ENCODE data around the gene SEC16A.
"Not testable (repeated sequence)": the region's sequence is repeated elsewhere in the genome, so short reads cannot be mapped to it uniquely, and the experiment has no call there.

SEC16A gene

DNA sequence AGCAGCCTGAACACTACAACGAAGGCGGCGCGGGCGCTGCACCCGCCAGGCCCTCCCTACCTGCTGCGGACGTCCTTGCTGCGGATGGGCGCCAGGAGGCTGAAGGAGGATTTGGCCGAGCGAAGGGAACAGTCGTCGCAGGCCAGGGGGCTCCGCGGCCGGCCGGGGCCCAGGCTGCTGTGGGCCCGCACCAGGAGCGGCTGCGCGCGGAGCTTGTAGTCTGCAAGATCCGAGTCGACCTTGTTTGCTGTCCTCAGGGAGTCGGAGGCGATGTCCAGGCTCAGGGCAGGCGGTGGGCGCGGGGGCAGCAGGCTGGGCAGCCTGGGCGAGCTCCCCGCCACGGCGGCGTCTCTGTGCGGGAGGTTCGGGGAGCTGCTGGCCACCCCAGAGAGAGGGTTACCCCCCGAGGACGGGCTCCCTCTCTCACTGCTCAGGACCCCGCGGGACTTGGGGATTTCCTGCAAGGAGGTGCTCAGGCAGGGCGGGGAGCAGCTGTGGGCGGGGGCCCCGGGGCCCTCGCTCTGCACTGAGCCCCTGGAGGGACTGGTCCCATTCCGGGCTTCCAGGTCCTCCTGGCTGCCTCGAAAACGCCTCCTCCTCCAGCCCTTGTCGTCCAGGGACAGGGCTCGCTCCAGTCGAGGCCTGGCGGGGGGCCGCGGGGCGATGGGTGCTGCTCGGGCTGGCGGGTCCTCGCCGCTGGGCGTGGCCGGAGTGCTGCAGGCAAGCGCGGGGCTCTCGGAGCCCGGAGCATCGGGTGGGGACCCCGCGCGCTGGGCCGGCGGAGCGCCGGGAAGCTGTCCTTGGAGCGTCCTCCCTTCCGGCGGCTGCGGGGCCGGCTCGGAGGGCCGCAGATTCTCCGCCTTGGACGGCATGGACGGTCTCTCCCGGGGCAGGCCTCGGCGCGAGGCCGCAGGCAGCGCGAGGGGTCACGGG lies 44.0 kb downstream of the SEC16A start:
- peak; percentile 27 to 66 (median 42) for DNase-seq (ENCODE audit: low read depth in 3 of 3)

GRCh38 chr9:136437839-136438547 lies 44.8 kb downstream of the SEC16A start:
- no peak for DNase-seq (ENCODE audit: low read depth in 3 of 3)

DNA sequence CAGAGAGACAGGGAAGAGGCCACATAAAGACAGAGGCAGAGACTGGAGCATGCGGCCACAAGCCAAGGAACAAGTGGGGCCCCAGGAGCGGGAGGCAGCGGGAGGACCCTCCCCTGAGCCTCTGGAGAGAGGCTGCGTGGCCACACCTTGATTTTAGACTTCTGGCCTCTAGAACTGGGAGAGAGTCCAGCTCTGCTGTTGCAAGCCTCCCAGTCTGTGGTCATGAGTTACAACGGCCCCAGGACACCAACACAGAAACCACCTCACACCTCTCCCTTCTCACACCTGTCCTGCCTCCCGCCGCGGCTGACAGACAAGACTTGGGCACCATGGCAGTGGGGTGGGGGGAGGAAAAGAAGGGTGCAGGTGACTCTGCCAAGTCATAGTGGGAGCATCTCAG lies 45.4 kb downstream of the SEC16A start:
- no peak for DNase-seq (ENCODE audit: low read depth in 3 of 3)

GRCh38 chr9:136436055-136436634 lies 46.7 kb downstream of the SEC16A start:
- no peak for DNase-seq (ENCODE audit: low read depth in 3 of 3)

- no peak for DNase-seq (ENCODE audit: low read depth in 3 of 3)
Measured at GRCh38 chr9:136434580-136435169, 48.2 kb downstream of the SEC16A start.

- DNase-seq (ENCODE audit: low read depth in 3 of 3) = no peak
Measured at GRCh38 chr9:136433849-136434579, 48.8 kb downstream of the SEC16A start.

DNA sequence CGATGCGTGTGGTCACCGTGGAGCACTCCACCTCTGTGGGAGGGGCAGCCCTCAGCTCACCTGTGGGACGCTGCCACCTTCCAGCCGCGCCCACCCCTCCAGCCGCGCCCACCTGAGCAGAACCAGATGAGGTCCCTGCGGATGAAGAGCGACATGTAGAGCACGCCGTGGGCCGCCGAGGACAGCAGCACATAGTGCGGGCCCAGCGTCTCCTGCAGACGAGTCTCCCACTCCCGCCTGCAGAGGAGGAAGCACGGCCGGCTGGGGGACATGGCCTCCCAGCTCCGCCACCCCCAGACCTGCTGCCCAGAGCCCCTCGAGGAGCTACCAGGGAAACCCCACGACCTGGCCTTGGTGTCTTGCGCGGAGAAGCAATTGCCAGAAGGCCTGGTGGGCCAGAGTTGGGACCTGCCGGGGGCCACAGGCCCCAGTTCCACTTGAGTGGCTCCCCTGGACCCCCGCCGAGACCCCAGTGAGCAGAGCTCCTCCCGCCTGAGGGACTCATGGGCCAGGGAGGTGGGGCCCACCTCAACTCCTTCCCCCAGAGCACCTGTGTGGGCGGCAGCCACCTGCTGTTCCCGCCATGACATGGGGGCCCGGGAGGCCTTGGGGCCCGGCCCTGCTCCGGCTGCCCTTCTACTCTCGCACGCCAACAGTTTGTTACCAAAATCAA lies 49.7 kb downstream of the SEC16A start:
- no peak for DNase-seq (ENCODE audit: low read depth in 3 of 3)

DNA sequence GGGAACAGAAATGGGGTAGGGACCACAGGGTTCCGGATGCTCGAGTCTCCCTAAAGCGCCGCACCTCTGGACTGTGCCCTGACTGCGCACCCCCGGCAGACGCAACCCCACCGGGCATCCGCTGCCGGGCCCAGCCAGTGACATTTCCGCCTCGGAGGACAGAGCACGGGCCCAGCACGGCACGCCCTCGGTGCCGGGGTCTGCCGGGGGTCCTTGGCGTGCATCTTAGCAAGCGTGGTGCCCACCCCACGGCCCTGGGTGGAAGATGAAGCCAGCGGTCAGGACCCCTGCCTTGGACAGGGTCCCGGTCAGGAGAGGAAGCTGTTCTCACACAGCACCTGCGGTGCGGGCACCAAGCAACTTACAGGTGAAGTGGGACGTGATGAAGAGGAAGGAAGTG lies 50.2 kb downstream of the SEC16A start:
- no peak for DNase-seq (ENCODE audit: low read depth in 3 of 3)

DNA sequence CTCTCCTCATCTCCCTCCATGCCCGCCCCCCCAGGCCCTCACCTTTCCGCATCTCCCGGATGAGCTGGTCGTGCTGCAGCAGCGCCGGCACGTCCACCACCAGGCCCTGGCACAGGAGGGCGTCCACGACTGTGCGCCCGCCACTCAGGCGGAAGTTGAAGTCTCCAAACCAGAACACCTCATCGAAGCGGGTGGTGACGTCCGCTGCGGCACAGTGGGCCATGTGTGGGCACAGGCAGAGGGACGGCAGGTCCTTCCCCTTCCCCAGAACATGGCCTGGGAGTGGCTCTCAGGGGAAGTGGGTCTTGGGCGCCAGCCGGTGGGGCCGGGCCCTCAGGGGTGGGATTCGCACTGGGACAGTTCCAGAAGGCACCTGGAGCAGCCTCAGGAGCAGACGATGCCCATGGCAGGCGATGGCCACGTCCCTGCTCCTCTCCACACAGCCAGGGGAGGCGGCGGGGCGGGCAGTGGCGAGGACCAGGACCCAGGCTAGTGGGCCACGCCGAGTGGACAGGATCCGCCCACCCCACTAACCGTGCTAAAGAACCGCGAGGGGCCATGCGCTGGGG lies 51.0 kb downstream of the SEC16A start:
- no peak for DNase-seq (ENCODE audit: low read depth in 3 of 3)

GRCh38 chr9:136430588-136431234 lies 52.1 kb downstream of the SEC16A start:
- DNase-seq (ENCODE audit: low read depth in 3 of 3) = no peak

DNA sequence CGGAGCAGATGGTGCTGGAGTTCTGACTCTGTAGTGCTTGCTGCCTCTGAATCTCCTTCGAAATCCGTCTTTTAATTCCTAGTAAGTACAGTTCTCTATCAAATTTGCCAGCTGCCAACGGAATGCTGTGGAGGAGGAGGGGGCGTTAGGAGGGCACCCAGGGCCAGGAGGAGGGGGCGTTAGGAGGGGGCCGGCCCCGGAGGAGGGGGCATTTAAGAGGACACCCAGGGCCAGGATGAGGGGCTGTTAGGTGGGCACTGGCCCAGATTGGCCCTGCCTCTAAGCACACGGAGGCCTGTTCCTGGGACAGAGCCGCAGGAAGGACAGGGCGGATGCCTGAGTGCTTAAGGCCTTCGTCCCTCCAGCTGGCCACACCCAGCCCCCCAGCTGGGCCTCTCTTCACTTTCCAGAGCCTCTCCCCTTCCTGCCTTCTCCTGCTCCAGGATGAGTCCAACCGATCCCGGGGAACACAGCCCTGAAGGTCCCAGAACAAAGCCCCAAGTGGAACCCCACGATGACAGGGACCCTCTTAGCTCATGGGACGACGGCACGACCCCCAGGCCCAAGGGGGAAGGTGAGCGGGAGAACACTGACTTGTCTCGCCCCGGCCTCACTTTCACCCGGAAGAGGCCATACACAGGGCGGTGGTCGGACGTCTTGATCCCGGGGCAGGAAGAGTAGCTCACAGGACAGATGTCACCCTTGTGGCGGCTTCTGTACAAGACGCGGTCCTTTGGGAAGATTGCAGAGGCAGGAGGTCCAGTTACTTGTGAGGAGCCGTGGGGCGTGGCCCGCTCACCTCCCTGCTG lies 53.0 kb downstream of the SEC16A start:
- no peak for DNase-seq (ENCODE audit: low read depth in 3 of 3)

DNA sequence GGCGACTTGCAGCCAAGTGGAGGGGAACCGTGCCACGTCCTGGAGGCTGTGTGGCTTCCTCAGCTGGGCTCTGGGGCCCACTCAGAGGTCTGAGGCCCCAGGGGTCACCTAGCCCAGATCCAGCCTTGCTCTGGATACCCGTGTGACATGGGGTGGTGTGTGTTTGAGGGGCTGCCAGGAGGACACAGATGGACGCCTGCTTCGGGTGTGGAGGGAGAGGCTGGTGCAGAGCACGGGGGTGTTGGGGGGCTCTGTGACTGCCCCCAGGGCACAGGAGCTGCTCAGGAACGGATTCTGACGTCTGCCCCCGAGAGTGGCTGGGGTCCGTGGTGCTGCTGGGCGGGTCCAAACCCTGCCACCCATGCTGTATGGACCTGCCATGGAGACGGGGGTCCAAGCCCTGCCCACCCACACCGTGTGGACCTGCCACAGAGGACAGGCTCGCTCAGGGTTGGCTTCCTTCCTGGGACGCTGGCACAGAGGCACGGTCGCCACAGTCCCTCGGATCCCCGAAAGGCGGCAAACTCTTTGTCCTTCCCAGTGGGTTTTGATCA lies 53.7 kb downstream of the SEC16A start:
- no peak for DNase-seq (ENCODE audit: low read depth in 3 of 3)

GRCh38 chr9:136426787-136427186 lies 56.1 kb downstream of the SEC16A start:
- no peak for DNase-seq (ENCODE audit: low read depth in 3 of 3)

DNA sequence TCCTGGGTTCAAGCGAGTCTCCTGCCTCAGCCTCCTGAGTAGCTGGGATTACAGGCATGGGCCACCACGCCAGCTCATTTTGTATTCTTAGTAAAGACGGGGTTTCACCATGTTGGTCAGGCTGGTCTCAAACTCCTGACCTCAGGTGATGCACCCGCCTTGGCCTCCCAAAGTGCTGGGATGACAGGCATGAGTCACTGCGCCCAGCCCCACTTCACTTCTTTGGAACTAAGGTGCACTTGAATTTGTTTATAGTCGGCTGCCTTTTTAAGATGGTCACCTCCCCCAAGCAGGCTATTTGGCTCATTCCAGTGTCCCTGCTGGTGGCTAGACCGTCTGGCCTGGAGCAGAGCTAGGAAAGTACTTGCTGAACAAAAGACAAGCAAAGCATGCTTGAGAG lies 57.5 kb downstream of the SEC16A start:
- DNase-seq (ENCODE audit: low read depth in 3 of 3) = not testable (repeated sequence)

- no peak for DNase-seq (ENCODE audit: low read depth in 3 of 3)
Measured at GRCh38 chr9:136424750-136425362, 58.0 kb downstream of the SEC16A start.

GRCh38 chr9:136423432-136424146 lies 59.3 kb downstream of the SEC16A start:
- no peak for DNase-seq (ENCODE audit: low read depth in 3 of 3)

GRCh38 chr9:136422876-136423275 lies 60.0 kb downstream of the SEC16A start:
- no peak for DNase-seq (ENCODE audit: low read depth in 3 of 3)

DNA sequence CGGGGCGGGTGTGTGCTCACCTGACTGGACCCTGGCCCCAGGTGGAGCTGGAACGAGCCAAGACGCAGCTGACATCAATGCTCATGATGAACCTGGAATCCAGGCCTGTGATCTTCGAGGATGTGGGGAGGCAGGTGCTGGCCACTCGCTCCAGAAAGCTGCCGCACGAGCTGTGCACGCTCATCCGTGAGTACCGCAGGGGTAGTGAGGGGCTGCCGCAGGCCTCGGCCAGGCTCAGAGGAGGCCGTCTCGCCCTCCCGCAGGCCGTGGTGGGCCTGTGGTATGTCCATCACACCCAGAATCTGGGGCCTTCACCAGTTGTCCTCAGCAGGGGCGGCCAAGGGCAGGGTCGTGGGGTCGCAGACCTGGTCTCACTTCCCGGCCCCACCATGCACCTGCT lies 61.0 kb downstream of the SEC16A start:
- DNase-seq (ENCODE audit: low read depth in 3 of 3) = no peak

All from stimulated activated CD4-positive, alpha-beta T cell treated with anti-CD3 and anti-CD28 coated beads, TNF-alpha, amount 100 ng/mL, for 24 hours (primary cell).